HepG2 (cell line): ENCODE data around the gene SGTB. TPM values are rescaled to one million over a fixed set of nuclear protein-coding genes. Genes with fewer than 3 reads are reported as not detected.

ENCODE experiments used
- BCL6 ChIP-seq: IDR thresholded peaks from 2 replicates; pipeline ENCODE4 v1.6.1; 2016; ENCODE audit warnings: missing genetic modification reagents, missing compliant biosample characterization
- HNRNPUL1 ChIP-seq: fragments of 200-400 bp; formaldehyde crosslinking; IDR thresholded peaks from 2 replicates; pipeline ENCODE4 v1.6.1; 2017; ENCODE audit warnings: low read depth, mild to moderate bottlenecking, low read length, moderate library complexity
- SALL2 ChIP-seq: sonication (generic); formaldehyde crosslinking; IDR thresholded peaks from 2 replicates; pipeline ENCODE4 v1.8.1; 2023; ENCODE audit warnings: mild to moderate bottlenecking, missing genetic modification reagents, inconsistent platforms
- ZNF549 ChIP-seq: sonication (generic); formaldehyde crosslinking; IDR thresholded peaks from 2 replicates; pipeline ENCODE4 v1.5.0; 2020; ENCODE audit warnings: missing genetic modification reagents
- ZNF772 ChIP-seq: sonication (generic); formaldehyde crosslinking; IDR thresholded peaks from 2 replicates; pipeline ENCODE4 v1.5.0; 2020; ENCODE audit warnings: mild to moderate bottlenecking, missing genetic modification reagents
- polyA plus RNA-seq, 8 experiments: library from polyadenylated mRNA; depleted of rRNA in 3 of 8; stranded (reverse) in 7 of 8; unstranded in 1 of 8; fragments of >200 nt; fragmentation: Illumina TruSeq in 4 of 8; extraction: Trizol in 4 of 8; gene quantifications; 2 replicates each; pipeline versions ENCODE4 v1.2.1 to v1.2.3, GENCODE V29; 2011 to 2016; ENCODE audit warnings: low read depth in 4 of 8, missing spikeins in 1 of 8, mixed read lengths in 1 of 8; ENCODE audit not compliant: insufficient read depth in 1 of 8
- total RNA-seq, 5 experiments: library from RNA; depleted of rRNA; stranded (reverse); fragments of >200 nt; fragmentation: Illumina TruSeq; extraction: Trizol; gene quantifications; 2 replicates each; pipeline ENCODE4 v1.2.3, GENCODE V29; 2016; ENCODE audit warnings: low read depth in 1 of 5
- TF ChIP-seq, protein P1 (sequence below): sonication (generic); formaldehyde crosslinking; conservative IDR thresholded peaks from 2 replicates; pipeline ENCODE4 v1.4.0; 2020; ENCODE audit warnings: mild to moderate bottlenecking, missing genetic modification reagents, moderate library complexity
- TF ChIP-seq, protein P2 (sequence below): sonication (generic); formaldehyde crosslinking; IDR thresholded peaks from 2 replicates; pipeline ENCODE4 v1.4.0; 2020; ENCODE audit warnings: low read depth, mild to moderate bottlenecking, missing genetic modification reagents
- TF ChIP-seq, protein P3 (sequence below): sonication (generic); formaldehyde crosslinking; IDR thresholded peaks from 2 replicates; pipeline ENCODE4 v1.5.1; 2020; ENCODE audit warnings: mild to moderate bottlenecking, missing genetic modification reagents, borderline replicate concordance
- TF ChIP-seq, protein P4 (sequence below): sonication (generic); formaldehyde crosslinking; IDR thresholded peaks from 2 replicates; pipeline ENCODE4 v1.8.1; 2023; ENCODE audit warnings: mild to moderate bottlenecking, moderate library complexity, missing genetic modification reagents
- TF ChIP-seq, protein P5 (sequence below): IDR thresholded peaks from 2 replicates; pipeline ENCODE4 v1.6.1; 2016; ENCODE audit warnings: low read depth, missing genetic modification reagents, missing compliant biosample characterization

Gene SGTB
- total and polyA plus RNA-seq, 2 of the 13 experiments (the other 11 are each of a cell fraction or from before 2014, with no cell fraction given), result 5.2 to 11.2 TPM

DNA sequence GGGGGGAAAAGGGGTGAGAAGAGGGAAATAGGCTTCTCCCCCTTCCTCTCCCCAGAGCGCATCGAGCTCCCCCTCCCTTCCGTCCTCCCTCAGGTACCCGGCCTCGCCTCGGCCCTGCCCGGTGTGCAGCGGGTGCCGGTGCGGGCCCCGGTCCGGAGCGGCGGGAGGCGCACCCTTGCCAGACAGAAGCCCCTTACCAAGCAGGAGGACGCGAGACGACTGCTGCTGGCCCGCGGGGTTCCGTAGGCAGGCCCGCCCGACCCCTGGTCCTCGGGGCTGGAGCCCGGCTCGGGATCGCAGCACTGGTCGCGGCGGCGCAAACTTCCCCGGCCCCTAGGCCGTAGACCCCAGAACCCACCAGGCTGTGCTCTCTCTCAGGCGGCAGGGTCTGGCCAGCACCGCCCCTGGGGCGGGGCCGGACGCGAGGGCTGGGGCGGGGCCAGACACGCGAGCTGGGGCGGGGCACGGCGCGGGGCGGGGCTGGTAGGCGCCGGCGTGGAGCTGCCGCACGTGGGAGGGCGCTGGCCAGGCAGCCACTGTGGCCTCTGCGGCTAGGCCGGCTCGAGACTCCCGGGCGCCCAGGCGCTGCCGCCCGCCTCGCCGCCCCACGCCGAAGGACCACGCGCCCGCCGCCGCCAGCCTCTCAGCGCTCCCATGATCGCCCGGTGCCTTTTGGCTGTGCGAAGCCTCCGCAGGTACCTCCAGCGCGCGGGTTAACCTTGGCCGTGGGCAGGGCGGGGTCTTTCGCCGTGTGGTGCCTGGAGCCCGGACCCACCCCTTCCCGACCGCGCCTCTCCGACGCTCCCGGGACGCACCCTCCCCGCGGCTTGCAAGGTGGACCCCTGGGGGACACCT lies at the start of gene SGTB, which contains the start of gene NLN (continued):
- TF ChIP-seq, protein P1, sequence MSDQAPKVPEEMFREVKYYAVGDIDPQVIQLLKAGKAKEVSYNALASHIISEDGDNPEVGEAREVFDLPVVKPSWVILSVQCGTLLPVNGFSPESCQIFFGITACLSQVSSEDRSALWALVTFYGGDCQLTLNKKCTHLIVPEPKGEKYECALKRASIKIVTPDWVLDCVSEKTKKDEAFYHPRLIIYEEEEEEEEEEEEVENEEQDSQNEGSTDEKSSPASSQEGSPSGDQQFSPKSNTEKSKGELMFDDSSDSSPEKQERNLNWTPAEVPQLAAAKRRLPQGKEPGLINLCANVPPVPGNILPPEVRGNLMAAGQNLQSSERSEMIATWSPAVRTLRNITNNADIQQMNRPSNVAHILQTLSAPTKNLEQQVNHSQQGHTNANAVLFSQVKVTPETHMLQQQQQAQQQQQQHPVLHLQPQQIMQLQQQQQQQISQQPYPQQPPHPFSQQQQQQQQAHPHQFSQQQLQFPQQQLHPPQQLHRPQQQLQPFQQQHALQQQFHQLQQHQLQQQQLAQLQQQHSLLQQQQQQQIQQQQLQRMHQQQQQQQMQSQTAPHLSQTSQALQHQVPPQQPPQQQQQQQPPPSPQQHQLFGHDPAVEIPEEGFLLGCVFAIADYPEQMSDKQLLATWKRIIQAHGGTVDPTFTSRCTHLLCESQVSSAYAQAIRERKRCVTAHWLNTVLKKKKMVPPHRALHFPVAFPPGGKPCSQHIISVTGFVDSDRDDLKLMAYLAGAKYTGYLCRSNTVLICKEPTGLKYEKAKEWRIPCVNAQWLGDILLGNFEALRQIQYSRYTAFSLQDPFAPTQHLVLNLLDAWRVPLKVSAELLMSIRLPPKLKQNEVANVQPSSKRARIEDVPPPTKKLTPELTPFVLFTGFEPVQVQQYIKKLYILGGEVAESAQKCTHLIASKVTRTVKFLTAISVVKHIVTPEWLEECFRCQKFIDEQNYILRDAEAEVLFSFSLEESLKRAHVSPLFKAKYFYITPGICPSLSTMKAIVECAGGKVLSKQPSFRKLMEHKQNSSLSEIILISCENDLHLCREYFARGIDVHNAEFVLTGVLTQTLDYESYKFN (CRISPR knock-in tag), result peak; percentile 38
- TF ChIP-seq SALL2 (CRISPR knock-in tag) (0 out of 2 replicates have a peak, but pooled peaks have one; percentile 55), HNRNPUL1 (no peak), ZNF772 (0 out of 2 replicates have a peak, but pooled peaks have one; percentile 19), ZNF549 (CRISPR knock-in tag) (no peak), BCL6 (CRISPR knock-in tag) (no peak)
- TF ChIP-seq, protein P2, sequence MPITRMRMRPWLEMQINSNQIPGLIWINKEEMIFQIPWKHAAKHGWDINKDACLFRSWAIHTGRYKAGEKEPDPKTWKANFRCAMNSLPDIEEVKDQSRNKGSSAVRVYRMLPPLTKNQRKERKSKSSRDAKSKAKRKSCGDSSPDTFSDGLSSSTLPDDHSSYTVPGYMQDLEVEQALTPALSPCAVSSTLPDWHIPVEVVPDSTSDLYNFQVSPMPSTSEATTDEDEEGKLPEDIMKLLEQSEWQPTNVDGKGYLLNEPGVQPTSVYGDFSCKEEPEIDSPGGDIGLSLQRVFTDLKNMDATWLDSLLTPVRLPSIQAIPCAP (CRISPR knock-in tag), result no peak
- TF ChIP-seq, protein P3, sequence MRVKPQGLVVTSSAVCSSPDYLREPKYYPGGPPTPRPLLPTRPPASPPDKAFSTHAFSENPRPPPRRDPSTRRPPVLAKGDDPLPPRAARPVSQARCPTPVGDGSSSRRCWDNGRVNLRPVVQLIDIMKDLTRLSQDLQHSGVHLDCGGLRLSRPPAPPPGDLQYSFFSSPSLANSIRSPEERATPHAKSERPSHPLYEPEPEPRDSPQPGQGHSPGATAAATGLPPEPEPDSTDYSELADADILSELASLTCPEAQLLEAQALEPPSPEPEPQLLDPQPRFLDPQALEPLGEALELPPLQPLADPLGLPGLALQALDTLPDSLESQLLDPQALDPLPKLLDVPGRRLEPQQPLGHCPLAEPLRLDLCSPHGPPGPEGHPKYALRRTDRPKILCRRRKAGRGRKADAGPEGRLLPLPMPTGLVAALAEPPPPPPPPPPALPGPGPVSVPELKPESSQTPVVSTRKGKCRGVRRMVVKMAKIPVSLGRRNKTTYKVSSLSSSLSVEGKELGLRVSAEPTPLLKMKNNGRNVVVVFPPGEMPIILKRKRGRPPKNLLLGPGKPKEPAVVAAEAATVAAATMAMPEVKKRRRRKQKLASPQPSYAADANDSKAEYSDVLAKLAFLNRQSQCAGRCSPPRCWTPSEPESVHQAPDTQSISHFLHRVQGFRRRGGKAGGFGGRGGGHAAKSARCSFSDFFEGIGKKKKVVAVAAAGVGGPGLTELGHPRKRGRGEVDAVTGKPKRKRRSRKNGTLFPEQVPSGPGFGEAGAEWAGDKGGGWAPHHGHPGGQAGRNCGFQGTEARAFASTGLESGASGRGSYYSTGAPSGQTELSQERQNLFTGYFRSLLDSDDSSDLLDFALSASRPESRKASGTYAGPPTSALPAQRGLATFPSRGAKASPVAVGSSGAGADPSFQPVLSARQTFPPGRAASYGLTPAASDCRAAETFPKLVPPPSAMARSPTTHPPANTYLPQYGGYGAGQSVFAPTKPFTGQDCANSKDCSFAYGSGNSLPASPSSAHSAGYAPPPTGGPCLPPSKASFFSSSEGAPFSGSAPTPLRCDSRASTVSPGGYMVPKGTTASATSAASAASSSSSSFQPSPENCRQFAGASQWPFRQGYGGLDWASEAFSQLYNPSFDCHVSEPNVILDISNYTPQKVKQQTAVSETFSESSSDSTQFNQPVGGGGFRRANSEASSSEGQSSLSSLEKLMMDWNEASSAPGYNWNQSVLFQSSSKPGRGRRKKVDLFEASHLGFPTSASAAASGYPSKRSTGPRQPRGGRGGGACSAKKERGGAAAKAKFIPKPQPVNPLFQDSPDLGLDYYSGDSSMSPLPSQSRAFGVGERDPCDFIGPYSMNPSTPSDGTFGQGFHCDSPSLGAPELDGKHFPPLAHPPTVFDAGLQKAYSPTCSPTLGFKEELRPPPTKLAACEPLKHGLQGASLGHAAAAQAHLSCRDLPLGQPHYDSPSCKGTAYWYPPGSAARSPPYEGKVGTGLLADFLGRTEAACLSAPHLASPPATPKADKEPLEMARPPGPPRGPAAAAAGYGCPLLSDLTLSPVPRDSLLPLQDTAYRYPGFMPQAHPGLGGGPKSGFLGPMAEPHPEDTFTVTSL (CRISPR knock-in tag), result 0 out of 2 replicates have a peak, but pooled peaks have one; percentile 6
- TF ChIP-seq, protein P4, sequence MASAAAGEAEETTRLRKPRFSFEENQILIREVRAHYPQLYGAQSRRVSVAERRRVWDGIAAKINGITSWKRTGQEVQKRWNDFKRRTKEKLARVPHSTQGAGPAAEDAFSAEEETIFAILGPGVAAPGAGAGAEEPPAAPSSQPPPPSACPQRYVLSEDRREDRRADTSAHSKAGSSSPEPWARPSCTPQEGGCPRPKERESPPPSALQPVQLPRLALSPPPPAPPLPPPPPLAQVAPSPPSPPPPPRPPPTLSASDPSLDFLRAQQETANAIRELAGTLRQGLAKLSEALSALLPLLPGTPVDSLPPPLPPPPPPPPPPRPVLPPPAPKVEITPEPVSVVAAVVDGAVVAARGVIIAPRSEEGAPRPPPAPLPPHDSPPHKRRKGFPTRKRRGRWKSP, result peak; percentile 77; the same call in 1 of the 2 replicates
- TF ChIP-seq, protein P5, sequence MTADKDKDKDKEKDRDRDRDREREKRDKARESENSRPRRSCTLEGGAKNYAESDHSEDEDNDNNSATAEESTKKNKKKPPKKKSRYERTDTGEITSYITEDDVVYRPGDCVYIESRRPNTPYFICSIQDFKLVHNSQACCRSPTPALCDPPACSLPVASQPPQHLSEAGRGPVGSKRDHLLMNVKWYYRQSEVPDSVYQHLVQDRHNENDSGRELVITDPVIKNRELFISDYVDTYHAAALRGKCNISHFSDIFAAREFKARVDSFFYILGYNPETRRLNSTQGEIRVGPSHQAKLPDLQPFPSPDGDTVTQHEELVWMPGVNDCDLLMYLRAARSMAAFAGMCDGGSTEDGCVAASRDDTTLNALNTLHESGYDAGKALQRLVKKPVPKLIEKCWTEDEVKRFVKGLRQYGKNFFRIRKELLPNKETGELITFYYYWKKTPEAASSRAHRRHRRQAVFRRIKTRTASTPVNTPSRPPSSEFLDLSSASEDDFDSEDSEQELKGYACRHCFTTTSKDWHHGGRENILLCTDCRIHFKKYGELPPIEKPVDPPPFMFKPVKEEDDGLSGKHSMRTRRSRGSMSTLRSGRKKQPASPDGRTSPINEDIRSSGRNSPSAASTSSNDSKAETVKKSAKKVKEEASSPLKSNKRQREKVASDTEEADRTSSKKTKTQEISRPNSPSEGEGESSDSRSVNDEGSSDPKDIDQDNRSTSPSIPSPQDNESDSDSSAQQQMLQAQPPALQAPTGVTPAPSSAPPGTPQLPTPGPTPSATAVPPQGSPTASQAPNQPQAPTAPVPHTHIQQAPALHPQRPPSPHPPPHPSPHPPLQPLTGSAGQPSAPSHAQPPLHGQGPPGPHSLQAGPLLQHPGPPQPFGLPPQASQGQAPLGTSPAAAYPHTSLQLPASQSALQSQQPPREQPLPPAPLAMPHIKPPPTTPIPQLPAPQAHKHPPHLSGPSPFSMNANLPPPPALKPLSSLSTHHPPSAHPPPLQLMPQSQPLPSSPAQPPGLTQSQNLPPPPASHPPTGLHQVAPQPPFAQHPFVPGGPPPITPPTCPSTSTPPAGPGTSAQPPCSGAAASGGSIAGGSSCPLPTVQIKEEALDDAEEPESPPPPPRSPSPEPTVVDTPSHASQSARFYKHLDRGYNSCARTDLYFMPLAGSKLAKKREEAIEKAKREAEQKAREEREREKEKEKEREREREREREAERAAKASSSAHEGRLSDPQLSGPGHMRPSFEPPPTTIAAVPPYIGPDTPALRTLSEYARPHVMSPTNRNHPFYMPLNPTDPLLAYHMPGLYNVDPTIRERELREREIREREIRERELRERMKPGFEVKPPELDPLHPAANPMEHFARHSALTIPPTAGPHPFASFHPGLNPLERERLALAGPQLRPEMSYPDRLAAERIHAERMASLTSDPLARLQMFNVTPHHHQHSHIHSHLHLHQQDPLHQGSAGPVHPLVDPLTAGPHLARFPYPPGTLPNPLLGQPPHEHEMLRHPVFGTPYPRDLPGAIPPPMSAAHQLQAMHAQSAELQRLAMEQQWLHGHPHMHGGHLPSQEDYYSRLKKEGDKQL (CRISPR knock-in tag), result no peak
